Measurements from ENCODE around the gene GTF3C6.
"Not testable (repeated sequence)": the region's sequence is repeated elsewhere in the genome, so short reads cannot be mapped to it uniquely, and the experiment has no call there.

GRCh38 chr6:111012520-111012919 is 54.0 kb downstream of the GTF3C6 start:
- TF ChIP-seq BHLHE40 (IDR thresholded peaks at IDR 0.05; ENCODE audit: low read depth, low read length); POLR2A (IDR thresholded peaks at IDR 0.05; ENCODE audit: low read length); RNF2 (IDR thresholded peaks at IDR 0.05; ENCODE audit: borderline replicate concordance, low read depth); CTCF (IDR thresholded peaks at IDR 0.05); CEBPB (IDR thresholded peaks at IDR 0.05); BCL3 (IDR thresholded peaks at IDR 0.05); MAX (IDR thresholded peaks at IDR 0.05); MAFK (IDR thresholded peaks at IDR 0.05; ENCODE audit: partially characterized antibody): not testable (repeated sequence)
